Left lung (tissue), 10 donors: ENCODE data around the gene PREX1. TPM values are rescaled to one million over a fixed set of nuclear protein-coding genes. Genes with fewer than 3 reads are reported as not detected.

Source experiments
- ATAC-seq: fragments of 200-7000 bp; cut with Tn5 transposase; one replicate; pipeline ENCODE4 v1.9.1; 2020; ENCODE audit warnings: moderate library complexity
- DNase-seq, 4 donors: peaks; one replicate each; pipeline ENCODE4 v3.0.0-alpha.2; 2013 to 2020
- H3K27ac ChIP-seq, 2 donors: fragments of 200-600 bp; sonication (generic) in 1 of 2; one replicate each; pipeline versions ENCODE4 v1.5.0 to v1.8.0; 2020 to 2021
- H3K27me3 ChIP-seq, 2 donors: fragments of 200-600 bp; sonication (generic) in 1 of 2; one replicate each; pipeline versions ENCODE4 v1.5.0 to v1.8.0; 2020 to 2021
- H3K36me3 ChIP-seq, 2 donors: fragments of 200-600 bp; sonication (generic) in 1 of 2; one replicate each; pipeline versions ENCODE4 v1.5.0 to v1.8.0; 2020 to 2021
- H3K4me1 ChIP-seq, 2 donors: fragments of 200-600 bp; one replicate each; pipeline ENCODE4 v1.8.0; 2021
- H3K4me3 ChIP-seq, 2 donors: fragments of 200-600 bp; sonication (generic) in 1 of 2; one replicate each; pipeline versions ENCODE4 v1.5.0 to v1.8.0; 2020 to 2021; ENCODE audit warnings: mild to moderate bottlenecking in 1 of 2
- H3K9me3 ChIP-seq, 2 donors: fragments of 200-600 bp; sonication (generic) in 1 of 2; one replicate each; pipeline versions ENCODE4 v1.5.0 to v1.8.0; 2020 to 2021
- CTCF ChIP-seq, 2 donors: fragments of 200-600 bp; sonication (generic) in 1 of 2; IDR thresholded peaks; one replicate each; pipeline versions ENCODE4 v1.5.0 to v1.8.0; 2021; ENCODE audit warnings: antibody characterized with exemption in 2 of 2
- intact Hi-C, 2 donors: fragments of 100-400 bp; cut with DNase I; formaldehyde crosslinking; loops; one replicate each; pipeline versions ENCODE4 v1.11.2 to v1.14.2; 2022
- polyA plus RNA-seq, 6 donors: library from polyadenylated mRNA; unstranded; fragments of 120-200 nt; gene quantifications; one replicate each; pipeline ENCODE4 v1.2.1, GENCODE V29; 2013; ENCODE audit not compliant: insufficient read length in 6 of 6
- total RNA-seq, 2 donors: library from RNA; stranded (reverse); fragmentation: NEBNext Ultra II Directional; extraction: Animal tissue kit (Norgen Biotek cat#: 25700); gene quantifications; one replicate each; pipeline ENCODE4 v1.2.1, GENCODE V29; 2021
- donor health status: DM: no; HTN: yes; CAD: no.
- donor health status: DM: no; HTN: no; CAD: no.

Gene PREX1
- total and polyA plus RNA-seq, 8 donors: 20.3 to 111 (median 26.1) TPM

GRCh38 chr20:48632825-48633619, 194.8 kb downstream of the PREX1 start:
- Histone ChIP-seq H3K36me3 (peaks cover 4 to 100% of the 10 kb centered on the region in 2 donors), H3K4me3 (no peak overlapping the region), H3K27ac (no peak overlapping the region), H3K27me3 (no peaks in the 10 kb centered on the region), H3K9me3 (no peaks in the 10 kb centered on the region), H3K4me1 (no peaks in the 10 kb centered on the region)
- DNase-seq (no peak), ATAC-seq (no peak)
- TF ChIP-seq CTCF (IDR thresholded peaks at IDR 0.05): no peak
- intact Hi-C loops: no loop called here

GRCh38 chr20:48632017-48632824, 195.6 kb downstream of the PREX1 start:
- no peak for TF ChIP-seq CTCF (IDR thresholded peaks at IDR 0.05)
- H3K4me1 ChIP-seq: peaks cover 0 to 7% of the 10 kb centered on the region in 2 donors
- peak in 1 of 4 donors; percentile 67 for DNase-seq
- H3K27ac ChIP-seq: no peak overlapping the region
- intact Hi-C loops: no loop called here
- ATAC-seq: no peak
- no peaks in the 10 kb centered on the region for H3K27me3 ChIP-seq
- H3K9me3 ChIP-seq: no peaks in the 10 kb centered on the region
- no peak overlapping the region for H3K4me3 ChIP-seq
- peaks cover 4 to 100% of the 10 kb centered on the region in 2 donors for H3K36me3 ChIP-seq

DNA sequence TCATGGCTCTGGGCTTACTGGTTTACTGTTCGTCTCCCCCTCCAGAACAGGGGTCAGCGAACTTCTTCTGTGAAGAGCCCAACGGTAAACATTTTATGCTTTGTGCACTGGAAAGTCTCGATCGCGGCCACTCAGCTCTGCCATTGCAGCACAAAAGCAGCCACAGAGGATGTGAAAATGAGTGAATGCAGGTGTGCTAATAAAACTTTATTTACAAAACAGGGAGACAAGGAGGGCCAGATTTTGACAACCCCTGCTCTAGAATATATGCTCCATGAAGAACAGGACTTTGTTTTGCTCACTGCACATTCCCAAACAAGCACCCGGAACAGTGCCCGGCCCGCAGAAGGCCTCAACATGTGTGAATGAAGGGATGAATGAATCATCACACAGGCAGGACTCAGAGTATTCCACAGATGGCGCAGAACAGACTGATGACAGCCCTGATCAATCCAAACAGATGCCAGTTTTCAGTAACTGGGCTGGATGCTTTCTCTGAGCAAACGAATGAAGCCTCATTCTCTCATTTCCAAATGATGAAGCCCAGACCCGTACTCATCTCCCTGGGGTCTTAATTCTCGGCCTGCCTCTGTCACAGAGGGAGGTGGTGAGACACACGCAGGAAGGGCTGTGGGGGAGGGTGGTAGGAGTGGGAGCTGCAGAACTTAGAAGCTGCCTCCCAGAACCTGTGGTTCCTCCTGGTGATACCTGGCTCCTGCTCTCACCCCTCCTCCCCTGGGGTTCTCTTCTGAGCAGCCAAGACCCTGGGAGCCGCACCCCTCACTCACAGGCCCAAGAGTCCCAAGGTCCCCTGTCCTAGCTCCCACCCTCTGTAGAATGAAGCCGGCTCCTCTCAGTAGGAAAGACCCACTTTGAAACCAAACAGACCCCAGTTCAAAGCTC, 196.4 kb downstream of the PREX1 start:
- TF ChIP-seq CTCF (IDR thresholded peaks at IDR 0.05): no peak
- DNase-seq: peak in 1 of 4 donors; percentile 20
- intact Hi-C loops: no loop called here
- Histone ChIP-seq H3K9me3 (no peaks in the 10 kb centered on the region), H3K27me3 (no peaks in the 10 kb centered on the region), H3K4me1 (peaks cover 0 to 7% of the 10 kb centered on the region in 2 donors), H3K4me3 (no peak overlapping the region), H3K36me3 (peaks cover 4 to 100% of the 10 kb centered on the region in 2 donors), H3K27ac (no peak overlapping the region)
- no peak for ATAC-seq

DNA sequence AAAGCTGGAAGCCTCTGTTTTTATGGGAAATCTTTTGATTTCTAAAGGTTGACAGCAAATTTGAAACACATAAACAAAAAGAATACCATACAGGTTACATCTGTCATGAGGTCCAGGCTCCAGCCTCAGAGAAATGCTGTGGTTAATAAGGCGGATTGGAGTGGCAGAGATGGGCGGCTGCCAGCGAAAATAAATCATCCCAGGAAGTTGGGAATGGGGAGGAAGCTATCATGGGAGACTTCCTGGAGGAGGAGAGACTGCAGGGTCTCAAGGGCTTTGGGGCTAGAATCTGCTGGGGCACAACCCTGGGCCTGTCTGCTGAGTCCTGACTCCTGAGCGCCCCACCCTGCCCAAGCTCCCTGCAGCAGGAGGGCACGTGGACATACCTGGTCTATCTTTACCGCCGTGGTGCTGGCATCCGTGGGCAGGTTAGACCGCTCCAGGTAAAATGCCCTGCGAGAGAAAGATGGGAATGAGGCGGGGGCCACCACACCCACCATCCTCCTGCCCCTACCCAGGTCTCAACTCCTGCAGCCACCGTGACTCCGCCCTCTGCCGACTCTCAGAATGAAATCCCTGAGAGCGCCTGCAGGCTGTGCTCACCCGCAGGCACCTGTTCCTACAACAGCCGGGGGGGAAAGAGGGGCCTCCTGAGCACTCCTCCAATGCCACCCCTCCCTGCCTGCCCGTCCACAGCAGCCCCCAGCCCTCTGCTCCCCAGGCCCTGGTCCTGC, 197.3 kb downstream of the PREX1 start:
- peaks cover 0 to 7% of the 10 kb centered on the region in 2 donors for H3K4me1 ChIP-seq
- no peaks in the 10 kb centered on the region for H3K27me3 ChIP-seq
- no peak overlapping the region for H3K27ac ChIP-seq
- H3K9me3 ChIP-seq: no peaks in the 10 kb centered on the region
- TF ChIP-seq CTCF (IDR thresholded peaks at IDR 0.05): no peak
- no peak overlapping the region for H3K4me3 ChIP-seq
- DNase-seq: peak in 1 of 4 donors; percentile 39
- intact Hi-C loops: no loop called here
- no peak for ATAC-seq
- H3K36me3 ChIP-seq: peaks cover 4 to 100% of the 10 kb centered on the region in 2 donors
